GM12801 (cell line): ENCODE results near the gene SLC12A4.

Experiments used
- TF ChIP-seq, protein P1 (sequence below): IDR thresholded peaks from one replicate; pipeline ENCODE4 v1.5.1; 2011; ENCODE audit warnings: control low read depth; ENCODE audit not compliant: insufficient read length; ENCODE audit errors: extremely low read depth

SLC12A4 gene

GRCh38 chr16:67968400-67969253 lies at the start of gene SLC12A4:
SLC12A4 (minus strand) TSS chr16:67968637; CDS start chr16:67968553, 84 bp downstream.
- TF ChIP-seq, protein P1, sequence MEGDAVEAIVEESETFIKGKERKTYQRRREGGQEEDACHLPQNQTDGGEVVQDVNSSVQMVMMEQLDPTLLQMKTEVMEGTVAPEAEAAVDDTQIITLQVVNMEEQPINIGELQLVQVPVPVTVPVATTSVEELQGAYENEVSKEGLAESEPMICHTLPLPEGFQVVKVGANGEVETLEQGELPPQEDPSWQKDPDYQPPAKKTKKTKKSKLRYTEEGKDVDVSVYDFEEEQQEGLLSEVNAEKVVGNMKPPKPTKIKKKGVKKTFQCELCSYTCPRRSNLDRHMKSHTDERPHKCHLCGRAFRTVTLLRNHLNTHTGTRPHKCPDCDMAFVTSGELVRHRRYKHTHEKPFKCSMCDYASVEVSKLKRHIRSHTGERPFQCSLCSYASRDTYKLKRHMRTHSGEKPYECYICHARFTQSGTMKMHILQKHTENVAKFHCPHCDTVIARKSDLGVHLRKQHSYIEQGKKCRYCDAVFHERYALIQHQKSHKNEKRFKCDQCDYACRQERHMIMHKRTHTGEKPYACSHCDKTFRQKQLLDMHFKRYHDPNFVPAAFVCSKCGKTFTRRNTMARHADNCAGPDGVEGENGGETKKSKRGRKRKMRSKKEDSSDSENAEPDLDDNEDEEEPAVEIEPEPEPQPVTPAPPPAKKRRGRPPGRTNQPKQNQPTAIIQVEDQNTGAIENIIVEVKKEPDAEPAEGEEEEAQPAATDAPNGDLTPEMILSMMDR: no peak

GRCh38 chr16:68015681-68016080 lies 47.2 kb upstream of the SLC12A4 start, which contains the start of gene DPEP2NB:
DPEP2NB (minus strand) TSS chr16:68015911; CDS start chr16:68015770, 141 bp downstream.
- TF ChIP-seq, protein P1: no peak

DNA sequence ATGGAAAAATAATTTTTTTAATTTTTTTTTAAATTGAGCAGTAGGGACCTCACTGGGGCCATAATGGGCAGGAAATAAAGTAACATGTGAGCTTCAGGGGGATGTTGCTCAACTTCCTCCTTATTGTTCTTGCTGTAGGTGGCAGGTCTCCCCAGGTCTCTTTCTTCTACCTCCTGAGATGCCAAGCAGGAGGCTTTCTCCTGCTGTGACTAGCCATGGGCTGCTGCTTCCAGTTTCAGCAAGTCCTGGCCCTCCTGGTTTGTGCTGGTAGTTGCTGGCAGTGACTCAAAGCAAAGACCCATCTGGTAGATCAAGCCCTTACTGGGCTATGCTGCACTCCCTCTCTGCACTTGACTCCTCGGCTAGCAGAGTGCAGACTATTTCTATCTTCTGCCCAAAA lies 45.0 kb upstream of the SLC12A4 start:
- TF ChIP-seq, protein P1: no peak

DNA sequence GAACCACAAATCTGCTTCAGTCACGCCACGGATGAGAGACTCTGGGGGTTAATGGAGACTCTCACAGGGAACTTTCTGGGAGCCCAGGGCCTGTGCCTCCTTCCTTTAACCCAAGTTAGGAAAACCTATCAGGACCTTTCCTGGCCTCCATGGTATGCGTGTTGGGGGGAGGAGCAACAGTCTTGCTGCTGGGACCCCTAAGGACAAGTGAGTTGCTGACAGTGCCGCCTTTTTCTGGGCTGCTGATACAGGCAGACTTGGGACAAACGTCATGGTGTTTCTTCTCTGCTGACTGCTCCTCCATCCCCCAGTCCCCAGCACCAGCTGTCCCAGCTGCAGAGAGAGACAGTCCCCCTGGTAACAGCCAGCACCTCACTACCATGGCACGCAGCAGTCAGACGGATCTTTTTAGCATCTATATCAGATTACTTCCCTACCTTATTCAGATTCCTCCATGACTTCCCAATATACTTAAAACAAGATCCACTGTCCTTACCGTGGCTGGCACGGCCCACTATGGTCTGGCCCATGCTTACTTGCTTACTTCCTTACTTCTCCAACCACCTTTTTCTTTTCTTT lies 40.8 kb upstream of the SLC12A4 start:
- TF ChIP-seq, protein P1: no peak

- TF ChIP-seq, protein P1: no peak
Measured at GRCh38 chr16:68005786-68006286, 37.4 kb upstream of the SLC12A4 start.

- TF ChIP-seq, protein P1: no peak
Measured at GRCh38 chr16:68005211-68005610, 36.8 kb upstream of the SLC12A4 start.

DNA sequence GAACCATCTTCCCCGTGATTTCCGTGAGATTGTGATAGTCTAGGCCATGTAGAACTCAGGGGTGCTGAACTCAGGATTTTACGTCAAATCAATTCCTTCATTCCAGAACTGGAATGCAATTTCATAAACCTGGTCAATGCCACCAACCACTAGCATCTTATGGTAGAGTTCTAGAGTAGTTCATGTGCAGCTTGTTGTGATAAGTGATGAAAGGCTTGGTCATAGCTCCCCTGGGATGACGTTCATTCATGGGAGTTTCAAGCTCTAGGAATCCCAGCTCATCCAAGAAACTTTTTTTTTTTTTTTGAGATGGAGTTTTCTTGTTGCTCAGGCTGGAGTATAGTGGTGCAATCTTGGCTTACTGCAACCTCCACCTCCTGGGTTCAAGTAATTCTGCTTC lies 34.6 kb upstream of the SLC12A4 start:
- TF ChIP-seq, protein P1: no peak
